ENCODE data around the gene PROSER2.

- TF ChIP-seq POLR2AphosphoS5 (IDR thresholded peaks at IDR 0.05): no peak
- TF ChIP-seq CTCF (IDR thresholded peaks at IDR 0.05): no peak
Observed at GRCh38 chr10:11882646-11883375, 59.7 kb downstream of the PROSER2 start.
